ENCODE data around the gene CHID1.

Gene CHID1

DNA sequence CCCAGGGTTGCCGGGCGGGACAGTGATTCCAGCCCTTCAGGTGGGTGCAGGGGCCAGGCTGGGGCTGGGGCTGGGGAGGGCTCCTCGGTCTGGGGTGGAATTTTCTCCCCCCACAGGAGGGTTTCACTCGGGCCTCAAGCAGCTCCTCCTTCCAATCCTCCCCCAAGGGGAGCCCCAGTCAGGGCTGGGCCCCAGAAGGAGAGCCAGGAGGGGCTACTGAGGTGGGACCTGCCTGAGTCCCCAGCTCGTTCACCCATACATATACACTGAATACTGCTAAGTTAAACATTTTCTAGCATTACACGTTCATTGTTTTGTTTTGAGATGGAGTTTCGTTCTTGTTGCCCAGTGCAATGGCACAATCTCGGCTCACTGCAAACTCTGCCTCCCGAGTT is 84.4 kb downstream of the CHID1 start:
- no peak for DNase-seq (ENCODE audit: extremely low read depth in 1 of 2, low read depth in 1 of 2)

DNA sequence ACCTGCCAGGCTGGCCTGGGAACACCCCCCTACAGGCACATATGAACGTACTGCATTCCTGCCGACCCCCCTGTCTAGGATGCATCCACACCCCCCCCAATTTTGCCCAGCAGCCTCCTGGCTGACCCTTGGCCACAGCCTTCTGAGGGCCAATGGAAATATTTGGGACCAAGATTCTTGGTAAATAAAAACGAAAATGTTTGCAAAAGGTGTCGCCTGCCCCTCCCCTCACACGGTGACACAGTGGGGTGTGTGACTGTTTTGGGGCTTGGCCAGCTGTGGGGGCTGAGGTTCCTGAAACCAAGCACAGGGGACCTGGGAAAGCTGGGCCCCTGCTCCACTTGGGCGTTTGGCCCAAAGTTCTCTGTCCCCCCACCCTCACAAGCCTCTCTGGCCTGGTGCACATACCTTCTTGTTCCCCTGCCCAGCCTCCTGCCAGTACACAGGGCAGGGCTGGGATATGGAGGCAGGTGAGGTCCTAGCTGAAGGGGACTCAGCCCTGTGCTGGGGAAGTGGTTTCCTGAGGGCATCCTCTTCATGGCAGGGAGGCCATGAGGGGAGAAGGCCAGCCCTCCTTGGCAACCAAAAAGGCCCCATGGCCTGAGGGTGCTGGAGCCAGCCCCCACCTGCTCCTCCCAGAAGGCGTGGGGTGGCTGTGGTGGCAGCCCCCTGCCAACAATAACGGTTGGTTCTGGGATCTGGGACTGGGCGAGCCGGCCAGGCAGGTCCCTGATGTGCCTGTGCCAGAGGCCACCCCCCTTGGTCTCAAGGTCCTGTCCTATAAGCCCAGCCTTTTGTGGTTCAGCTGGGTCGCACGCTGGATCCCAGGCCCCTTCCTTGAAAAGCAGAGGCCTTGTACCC is 85.0 kb downstream of the CHID1 start:
- no peak for DNase-seq (ENCODE audit: extremely low read depth in 1 of 2, low read depth in 1 of 2)

DNA sequence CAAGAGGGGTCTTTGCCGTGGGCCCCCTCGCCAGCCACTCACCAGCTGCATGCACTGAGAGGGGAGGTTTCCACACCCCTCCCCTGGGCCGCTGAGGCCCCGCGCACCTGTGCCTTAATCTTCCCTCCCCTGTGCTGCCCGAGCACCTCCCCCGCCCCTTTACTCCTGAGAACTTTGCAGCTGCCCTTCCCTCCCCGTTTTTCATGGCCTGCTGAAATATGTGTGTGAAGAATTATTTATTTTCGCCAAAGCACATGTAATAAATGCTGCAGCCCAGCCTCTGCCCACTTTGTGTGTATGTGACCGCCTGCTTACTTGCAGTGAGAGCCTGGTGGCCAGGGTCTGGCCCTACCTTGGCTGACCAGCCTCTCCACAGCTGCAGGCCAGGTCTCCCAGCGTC is 85.7 kb downstream of the CHID1 start:
- DNase-seq (ENCODE audit: extremely low read depth in 1 of 2, low read depth in 1 of 2): no peak

DNA sequence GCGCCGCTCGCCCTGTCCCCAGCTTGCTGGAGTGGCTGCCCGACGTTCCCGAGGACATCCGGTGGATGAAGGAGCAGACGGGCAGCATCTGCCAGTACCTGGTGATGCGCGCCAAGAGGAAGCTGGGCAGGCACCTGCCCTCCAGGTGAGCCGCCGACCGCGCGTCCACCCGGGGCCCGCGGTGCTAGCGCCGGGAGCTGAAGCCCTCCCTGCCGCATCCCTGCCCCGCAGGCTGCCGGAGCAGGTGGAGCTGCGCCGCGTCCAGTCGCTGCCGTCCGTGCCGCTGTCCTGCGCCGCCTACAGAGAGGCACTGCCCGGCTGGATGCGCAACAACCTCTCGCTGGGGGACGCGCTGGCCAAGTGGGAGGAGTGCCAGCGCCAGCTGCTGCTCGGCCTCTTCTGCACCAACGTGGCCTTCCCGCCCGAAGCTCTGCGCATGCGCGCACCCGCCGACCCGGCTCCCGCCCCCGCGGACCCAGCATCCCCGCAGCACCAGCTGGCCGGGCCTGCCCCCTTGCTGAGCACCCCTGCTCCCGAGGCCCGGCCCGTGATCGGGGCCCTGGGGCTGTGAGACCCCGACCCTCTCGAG is 86.2 kb downstream of the CHID1 start:
- no peak for DNase-seq (ENCODE audit: extremely low read depth in 1 of 2, low read depth in 1 of 2)

DNA sequence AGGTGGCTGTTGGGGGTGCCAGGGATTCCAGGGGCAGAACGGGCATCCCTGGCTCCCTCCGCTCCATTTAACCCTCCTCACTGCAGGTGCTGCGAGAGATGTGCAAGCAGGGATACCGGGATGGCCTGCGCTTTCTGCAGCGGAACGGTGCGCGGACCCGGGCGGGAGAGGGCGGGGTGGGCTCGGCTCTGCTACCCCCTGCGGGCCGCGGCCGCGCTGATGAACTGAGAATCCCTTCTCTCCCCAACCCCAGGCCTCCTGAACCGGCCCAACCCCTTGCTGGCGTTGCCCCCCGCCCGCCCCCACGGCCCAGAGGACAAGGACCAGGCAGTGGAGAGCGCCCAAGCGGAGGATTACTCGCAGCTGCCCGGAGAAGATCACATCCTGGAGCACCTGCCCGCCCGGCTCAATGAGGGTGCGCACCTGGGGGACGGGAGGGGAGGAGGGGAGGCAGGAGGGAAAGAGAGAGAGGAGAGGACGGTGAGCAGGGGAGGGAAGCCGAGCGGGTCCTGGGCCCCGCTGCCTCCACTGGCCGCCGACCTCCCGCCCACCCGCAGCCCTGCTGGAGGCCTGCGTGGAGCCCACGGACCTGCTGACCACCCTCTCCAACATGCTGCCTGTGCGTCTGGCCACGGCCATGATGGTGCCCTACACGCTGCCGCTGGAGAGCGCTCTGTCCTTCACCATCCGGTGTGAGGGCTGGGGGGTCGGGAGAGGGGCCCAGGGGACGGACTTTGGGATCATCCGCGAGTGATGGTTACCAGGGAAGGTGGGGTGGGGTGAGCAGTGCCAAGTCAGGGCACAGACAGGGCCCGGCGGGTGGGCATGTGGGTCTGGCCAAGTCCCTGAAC is 86.9 kb downstream of the CHID1 start:
- no peak for DNase-seq (ENCODE audit: extremely low read depth in 1 of 2, low read depth in 1 of 2)

DNA sequence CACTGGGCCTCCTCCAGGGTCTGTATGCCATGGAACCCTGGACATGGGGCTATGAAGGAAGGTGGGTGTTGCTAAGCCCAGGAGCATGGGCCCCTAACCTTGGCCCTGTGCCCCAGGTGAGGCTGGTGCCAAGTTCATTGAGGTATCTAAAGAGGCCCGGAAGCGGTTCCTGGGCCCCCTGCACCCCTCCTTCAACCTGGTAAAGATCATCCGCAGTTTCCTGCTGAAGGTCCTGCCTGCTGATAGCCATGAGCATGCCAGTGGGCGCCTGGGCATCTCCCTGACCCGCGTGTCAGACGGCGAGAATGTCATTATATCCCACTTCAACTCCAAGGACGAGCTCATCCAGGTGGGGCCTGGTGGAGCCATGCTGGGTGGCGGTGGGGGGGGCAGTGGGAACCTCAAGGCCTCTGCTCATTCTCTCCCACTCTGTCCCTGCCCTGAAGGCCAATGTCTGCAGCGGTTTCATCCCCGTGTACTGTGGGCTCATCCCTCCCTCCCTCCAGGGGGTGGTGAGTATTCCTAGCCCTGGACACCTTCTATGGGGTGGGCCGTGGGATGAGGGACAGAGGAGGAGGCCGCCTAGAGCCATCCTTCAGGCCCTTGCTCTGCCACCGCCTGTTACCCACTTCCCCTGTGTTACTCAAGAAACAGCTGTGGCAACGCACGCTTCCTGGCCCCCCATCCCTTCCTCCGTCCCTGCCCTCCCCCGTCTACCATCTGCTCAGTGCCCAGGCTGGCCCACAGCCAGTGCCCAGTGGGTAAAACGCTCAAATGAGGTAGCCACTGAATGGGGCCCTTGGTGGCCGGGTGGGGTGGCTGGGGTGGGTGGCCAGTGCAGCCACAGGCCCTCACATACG is 88.9 kb downstream of the CHID1 start:
- DNase-seq (ENCODE audit: extremely low read depth in 1 of 2, low read depth in 1 of 2): no peak

DNA sequence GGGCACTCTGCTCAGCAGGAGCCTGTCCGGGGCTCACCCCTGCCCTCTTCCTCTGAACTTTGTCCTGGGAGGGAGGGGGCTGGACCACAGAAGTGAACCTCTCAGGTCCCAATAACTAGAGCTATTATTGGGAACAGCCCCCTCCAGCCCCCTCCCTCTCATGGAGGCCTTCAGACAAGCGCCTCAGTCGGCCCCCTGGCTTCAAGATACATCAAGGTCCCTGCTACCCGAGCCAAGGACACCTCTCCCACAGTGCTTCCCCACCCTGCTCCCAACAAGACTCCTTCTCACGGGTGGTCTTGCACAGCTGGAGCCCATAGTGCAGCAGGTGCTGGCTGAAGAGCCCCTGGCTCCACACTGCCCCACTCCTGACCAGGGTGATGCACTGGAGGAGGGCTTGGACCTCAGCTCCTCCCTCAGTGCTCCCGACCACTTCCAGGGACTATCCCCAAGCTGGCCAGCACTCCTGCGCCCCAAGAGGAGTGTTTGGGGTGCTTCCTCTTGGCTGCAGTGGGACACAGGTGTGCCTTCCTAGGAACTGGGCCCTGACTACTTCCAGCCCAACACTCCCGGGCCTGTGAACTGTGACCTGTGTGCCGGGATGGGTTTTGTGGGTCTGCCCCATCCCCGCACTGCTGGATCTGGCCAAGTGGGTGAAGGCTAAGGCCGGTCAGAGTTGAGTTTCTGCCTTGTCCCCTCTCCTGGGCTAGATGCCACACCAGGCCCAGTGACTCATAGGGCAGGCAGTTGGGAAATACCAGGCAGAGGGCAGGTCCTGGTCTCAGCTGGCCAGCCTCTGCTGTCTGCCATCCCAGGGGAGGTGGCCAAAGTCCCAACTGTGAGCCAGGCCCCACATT is 89.7 kb downstream of the CHID1 start:
- no peak for DNase-seq (ENCODE audit: extremely low read depth in 1 of 2, low read depth in 1 of 2)

DNA sequence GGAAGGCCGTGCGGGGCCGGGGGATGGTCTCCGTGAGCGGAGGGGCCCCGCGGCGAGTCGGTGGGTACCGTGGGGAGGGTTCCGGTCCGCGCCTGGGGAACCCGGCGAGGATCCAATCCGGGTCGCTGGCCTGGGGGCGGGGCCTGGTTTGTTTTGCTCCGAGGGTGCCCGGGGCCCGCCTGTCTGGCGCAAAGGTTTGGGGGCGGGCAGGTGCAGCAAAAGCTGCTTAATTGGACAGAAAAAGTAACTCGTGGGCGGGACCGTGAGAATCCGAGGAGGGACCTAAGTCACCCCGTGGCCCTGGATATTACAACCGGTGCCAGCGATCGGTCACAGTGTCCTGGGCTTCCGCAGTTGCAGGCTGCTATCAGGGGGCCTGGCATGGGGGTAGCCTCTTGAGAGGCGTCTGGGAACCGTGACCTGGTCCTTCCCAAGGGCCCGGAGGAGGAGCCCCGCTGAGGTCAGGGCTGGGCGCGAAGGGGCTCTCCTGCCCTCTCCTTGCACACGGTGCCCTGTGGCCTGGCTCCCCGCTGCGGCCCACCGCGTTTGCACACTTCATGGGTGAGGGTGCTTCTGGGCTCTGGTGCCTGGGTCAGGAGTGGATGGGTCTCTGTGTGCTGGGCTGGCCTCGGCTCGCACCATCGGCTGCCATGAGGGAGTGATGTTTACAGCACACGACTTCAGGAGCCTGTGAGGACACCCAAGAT is 90.5 kb downstream of the CHID1 start:
- DNase-seq (ENCODE audit: extremely low read depth in 1 of 2, low read depth in 1 of 2): peak; percentile 85 to 90

DNA sequence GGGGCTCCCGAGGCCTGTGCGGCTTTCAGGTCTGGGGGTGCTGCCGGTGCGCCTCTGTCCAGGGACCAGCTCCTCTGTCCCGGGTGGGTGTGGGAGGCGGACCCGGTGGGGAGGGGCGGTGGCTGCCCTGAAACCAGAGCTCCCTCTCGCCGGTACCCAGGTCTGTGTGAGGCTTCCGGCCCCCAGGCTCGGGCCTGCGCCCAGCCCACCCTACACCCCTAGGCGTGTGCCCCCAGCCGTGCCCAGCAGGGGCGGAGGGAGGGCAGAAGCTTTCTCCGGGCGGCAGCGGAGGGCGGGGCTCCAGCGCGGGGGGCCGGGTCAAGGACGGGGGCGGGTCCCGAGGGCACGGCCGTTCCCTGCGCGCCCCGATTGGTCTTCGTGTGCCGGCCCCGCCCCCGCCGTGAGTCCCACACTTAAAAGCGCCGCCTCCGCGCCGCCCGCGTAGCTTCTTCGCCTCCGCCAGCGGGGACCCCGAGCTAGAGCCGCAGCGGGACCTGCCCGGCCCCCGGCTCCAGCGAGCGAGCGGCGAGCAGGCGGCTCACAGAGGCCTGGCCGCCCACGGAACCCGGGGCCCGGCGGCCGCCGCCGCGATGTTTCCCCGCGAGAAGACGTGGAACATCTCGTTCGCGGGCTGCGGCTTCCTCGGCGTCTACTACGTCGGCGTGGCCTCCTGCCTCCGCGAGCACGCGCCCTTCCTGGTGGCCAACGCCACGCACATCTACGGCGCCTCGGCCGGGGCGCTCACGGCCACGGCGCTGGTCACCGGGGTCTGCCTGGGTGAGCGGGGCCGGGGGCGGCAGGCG is 91.3 kb downstream of the CHID1 start:
- peak; percentile 79 to 82 for DNase-seq (ENCODE audit: extremely low read depth in 1 of 2, low read depth in 1 of 2)

DNA sequence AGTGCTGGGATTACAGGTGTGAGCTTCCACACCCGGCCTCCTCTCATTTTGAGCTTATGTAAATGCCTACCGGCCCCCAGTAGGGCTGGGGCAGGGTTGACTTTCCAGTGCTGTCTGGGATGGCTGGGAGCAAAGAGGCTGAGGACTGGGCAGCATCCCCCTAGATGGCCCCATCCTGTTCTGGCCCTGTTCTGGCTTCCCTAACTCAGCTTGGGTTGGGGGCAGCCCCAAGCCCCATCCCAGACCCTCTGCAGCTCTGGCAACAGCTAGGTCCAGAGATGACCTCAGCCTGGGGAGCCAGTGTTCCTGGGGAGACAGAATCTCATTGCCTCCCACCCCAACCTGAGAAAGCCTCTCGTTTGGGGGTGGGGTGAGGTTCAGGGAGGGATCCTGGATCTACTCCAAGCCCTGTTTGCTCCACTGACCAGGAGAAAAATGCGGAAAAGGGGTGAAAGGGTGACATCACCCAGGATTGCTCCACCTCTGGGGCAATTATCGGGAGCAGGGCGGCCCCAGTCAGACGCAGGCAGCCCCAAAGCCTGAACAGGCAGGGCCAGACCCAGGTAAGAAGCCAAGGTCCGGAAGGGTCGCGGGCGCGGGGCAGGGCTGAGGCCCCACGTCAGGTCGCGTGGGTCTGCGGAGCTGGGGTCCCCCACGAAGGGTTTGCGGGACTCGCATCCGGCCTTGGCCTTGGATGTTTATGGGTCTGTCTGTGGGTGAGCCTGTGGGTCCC is 92.0 kb downstream of the CHID1 start, which contains the start of gene PNPLA2:
PNPLA2 (plus strand) TSS at position 519 of the 733 bp plus-strand sequence. CDS start 805 bp downstream, outside the sequence.
- no peak for DNase-seq (ENCODE audit: extremely low read depth in 1 of 2, low read depth in 1 of 2)
